Nucleus accumbens (tissue), 56 donors: ENCODE data around the gene CD74.
A peak's percentile ranks its signal among the peaks of the same experiment; 100 is the strongest.
"Not testable (repeated sequence)": the region's sequence is repeated elsewhere in the genome, so short reads cannot be mapped to it uniquely, and the experiment has no call there.

ENCODE experiments used
- DNase-seq, 56 donors: peaks; one replicate each; lab custom pipeline; 2025; lab: John Stamatoyannopoulos, UW

The CD74 gene

DNA sequence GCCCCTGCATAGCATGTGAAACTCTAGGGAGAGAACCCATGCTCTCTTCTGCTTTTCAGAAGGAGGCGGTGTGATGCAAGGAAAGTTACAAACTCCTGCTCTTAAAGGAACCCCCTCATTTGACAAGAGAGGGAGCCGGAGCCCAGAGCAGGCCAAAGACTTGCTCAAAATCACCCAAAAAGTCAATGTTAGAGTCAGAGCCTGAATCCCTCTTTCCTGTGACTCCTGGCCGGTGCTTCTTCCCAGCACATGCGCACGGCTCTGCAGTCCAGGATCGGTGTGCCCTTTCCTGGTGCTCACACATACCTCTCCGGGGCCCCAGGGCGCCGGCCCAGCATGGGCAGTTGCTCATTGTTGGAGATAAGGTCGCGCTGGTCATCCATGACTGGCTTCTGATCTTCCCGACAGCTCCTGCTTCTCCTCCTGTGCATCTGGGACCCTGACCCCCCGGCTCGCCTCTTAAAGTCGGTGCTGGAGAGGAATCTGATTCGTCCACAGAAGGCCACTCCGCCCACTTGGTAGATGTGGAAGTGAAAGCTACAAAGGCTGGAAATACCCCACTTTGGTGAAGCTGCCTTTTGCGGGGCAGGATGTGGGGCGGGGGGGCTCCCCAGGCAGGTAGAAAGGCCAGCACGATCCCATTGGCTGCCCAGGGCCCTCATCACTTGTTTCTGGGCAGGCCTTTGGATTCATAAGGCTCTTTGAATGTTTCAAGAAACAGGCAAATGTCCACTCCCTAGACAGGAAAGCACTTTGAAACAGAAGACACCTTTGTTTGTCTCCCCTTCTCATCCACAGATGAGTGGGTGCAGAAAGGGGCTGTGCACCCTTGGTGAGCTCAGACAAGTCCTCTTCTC lies at the start of gene CD74:
TSS of gene CD74 (minus strand) at position 592 of the 857 bp plus-strand sequence. CDS start at position 431, 161 bp downstream.
- peak in 46 of 56 donors; percentile 17 to 85 (median 49) for DNase-seq

- no peak for DNase-seq
Measured at GRCh38 chr5:150461231-150461630, 48.5 kb upstream of the CD74 start.

DNA sequence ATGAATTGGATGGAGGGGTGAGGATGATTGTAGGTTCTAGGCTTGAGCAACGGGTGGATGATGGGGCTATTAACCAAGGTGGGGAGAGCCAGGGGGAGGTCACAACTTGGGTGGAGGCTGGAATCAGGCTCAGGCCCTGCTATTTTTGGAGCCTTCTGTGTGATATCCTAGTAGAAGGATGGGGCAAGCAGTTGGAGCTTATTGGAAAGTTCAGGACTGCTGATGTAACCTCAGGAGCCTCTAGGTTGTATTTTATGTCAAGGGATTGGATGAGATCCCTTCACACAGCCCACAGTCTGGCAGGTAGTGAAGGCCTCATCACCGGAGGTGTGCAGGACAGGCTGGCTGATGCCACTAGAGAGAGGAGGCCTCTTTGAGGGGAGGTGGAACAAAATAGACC lies 48.1 kb upstream of the CD74 start:
- no peak for DNase-seq

- DNase-seq, result peak in 50 of 56 donors; percentile 13 to 87 (median 60)
Measured at GRCh38 chr5:150458802-150459557, 46.3 kb upstream of the CD74 start.

GRCh38 chr5:150457562-150458240 lies 45.0 kb upstream of the CD74 start:
- no peak for DNase-seq

- no peak for DNase-seq
Measured at GRCh38 chr5:150457121-150457520, 44.4 kb upstream of the CD74 start.

DNA sequence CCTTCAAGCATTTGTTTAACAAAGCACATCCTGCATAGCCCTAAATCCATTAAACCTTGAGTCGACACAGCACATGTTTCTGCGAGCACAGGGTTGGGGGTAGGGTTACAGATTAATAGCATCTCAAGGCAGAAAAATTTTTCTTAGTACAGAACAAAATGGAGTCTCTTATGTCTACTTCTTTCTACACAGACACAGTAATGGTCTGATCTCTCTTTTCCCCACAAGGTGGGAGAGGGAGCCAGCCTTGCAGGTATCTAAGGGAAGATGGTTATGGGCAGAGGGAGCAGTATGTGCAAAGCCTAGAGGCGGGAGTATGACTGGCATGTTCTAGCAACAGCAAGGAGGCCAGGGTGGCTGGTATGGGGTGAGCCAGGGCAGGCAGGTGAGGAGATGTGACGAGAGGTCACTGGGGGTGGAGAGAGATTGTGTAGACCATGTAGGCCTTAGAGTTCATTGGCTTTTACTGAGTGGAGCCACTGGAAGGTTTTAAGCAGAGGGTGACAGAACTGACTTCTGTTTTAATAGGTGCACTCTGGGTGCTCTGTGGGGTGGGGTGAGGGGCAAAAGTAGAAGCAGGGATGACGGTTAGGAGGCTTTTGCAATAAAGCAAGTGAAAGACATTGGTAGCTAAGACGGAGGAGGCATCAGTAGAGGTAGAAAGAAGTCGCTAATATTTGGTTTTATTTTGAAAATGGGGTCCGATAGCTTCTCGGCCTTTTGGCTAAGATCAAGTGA lies 42.0 kb upstream of the CD74 start:
- no peak for DNase-seq

DNA sequence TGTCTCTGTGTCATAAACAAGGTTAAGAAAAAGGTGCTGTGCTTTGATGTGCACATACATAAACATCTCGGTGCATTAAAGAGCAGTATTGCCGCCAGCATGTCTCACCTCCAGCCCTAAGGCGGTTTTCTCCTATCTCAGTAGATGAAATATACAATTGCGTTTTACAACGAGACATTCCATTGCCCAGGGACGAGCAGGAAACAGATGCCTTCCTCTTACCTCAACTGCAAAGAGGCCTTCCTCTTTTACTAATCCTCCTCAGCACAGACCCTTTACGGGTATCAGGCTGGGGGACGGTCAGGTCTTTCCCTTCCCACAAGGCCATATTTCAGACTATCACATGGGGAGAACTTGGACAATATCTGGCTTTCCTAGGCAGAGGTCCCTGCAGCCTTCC lies 41.3 kb upstream of the CD74 start:
- DNase-seq, result not testable (repeated sequence)

- no peak for DNase-seq
Measured at GRCh38 chr5:150452914-150453313, 40.2 kb upstream of the CD74 start.

DNA sequence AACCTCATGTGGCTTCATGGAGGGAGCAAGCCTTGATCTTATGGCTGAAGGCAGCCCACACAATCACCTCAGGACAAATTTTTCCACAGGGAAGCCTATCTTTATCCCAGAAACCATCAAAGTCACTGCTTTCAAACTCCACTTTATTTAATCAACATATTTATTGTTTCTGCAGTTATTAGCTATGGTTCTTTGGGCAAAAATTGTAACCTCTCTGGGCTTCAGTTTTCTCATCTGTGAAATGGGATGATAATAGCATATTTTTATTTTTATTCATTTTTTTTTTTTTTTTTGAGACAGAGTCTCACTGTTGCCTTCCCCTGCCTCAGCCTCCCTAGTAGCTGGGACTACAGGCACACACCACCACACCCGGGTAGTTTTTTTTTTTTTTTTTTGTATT lies 38.9 kb upstream of the CD74 start:
- DNase-seq, result no peak

- peak; percentile 23 to 98 (median 88) for DNase-seq
Measured at GRCh38 chr5:150449517-150450339, 37.0 kb upstream of the CD74 start, which contains the start of gene RPS14. RPS14 (minus strand) TSS chr5:150449739; CDS start chr5:150447733, 2,006 bp downstream.

DNA sequence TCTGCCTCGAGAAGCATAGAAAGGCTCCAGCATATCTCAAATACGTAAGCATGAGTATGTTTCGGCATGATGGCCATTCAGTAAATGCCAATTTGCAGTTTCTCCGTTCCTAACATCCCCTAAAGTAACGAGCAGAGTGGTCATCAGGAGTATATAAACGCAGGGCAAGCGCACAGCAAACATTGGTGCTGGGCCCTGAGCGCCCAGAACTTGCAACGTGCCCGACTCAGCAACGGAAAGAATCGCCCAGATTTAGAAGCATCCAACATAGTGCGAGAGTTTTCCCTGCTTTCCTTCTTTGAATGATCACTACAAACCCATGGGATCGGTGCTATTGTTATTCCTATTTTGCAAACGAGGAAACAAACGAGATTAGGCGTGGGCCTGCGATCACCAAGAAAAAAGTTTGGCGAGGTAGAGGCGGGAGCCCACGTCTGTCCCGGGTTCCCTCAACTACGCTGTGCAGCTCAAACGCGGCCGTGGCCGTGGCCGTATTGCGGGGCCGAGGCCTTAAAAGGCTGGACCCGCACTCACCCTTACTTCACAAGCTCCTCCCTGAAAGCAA lies 36.3 kb upstream of the CD74 start:
- peak in 2 of 56 donors; percentile 28 to 43 for DNase-seq

DNA sequence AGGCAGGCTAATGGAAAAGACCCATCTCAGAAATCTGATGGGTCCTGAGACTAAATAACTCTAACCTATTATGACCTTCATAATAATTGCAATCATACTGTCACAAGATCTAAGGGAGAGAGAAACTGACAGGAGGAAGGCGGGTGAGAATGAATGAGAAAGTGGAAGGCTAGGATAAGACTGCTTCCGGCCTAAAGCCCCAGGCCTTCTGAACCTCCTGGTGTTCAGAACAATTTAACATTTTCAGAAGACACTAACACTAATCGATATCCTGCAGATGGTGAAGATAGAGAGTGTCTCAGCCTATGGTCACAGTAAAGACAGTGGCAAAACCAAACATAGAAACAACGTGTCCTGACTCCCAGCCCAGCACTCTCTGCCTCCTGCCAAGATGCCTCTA lies 35.6 kb upstream of the CD74 start:
- no peak for DNase-seq

GRCh38 chr5:150447188-150447587 lies 34.5 kb upstream of the CD74 start:
- DNase-seq, result no peak

- no peak for DNase-seq
Measured at GRCh38 chr5:150446583-150446982, 33.9 kb upstream of the CD74 start.

GRCh38 chr5:150446088-150446487 lies 33.4 kb upstream of the CD74 start:
- DNase-seq, result no peak

DNA sequence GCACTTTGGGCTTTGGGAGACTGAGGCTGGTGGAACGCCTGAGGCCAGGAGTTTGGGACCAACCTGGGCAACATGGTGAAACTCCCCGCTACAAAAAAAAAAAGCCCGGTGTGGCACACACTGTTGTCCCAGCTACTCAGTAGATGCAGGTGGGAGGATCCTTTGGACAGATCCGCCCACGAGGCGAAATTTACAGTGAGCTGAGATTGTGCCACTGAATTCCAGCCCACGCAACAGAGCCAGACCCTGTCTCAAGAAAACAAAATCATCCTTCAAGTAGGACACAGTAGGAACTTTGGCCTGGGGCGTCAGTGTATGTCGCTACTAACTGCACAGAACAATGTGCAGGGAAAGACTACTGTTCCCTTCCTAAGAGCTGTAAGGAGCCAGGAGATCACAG lies 32.1 kb upstream of the CD74 start:
- no peak for DNase-seq

DNA sequence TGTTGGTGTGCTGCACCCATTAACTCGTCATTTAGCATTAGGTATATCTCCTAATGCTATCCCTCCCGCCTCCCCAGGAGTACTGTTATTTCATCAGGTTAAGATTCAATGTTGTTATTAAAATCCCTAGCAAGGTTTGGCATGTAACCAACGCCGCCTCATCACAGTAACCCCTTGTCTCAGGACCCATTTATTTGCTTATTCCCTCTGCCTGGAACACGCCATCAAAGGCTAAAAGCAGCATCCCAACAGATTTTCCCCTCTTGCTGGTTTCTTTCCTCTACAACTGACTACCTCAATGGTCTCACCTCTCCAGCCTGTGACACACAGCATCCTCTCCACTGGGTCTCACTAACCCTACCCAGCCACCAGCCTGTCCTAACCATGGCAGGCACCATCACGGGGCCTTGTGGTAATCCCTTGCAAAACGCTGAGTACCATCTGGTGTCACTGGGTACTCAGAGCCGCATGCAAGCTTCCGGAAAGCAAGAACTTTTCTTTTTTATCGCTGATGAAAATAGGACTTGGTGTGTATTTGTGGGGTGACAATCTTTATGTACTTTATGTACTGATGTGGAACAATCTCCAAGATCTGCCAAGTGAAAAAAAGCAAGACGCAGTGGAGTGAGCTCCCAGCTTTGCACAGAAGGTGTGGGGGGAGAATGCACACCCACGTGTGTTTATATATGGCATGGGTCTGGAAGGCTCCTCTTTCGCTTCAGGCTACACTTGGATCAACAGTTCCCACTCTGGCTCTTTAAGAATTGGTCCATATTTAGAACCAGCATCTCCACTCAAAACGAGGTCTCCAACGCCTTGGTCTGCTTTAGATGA lies 30.7 kb upstream of the CD74 start:
- DNase-seq, result no peak
